Smooth muscle cell (in vitro differentiated cells): Measurements from ENCODE around the gene GMPR2. TPM values are rescaled to one million over a fixed set of nuclear protein-coding genes. Genes with fewer than 3 reads are reported as not detected.

ENCODE experiments used
- DNase-seq: peaks from one replicate; lab custom pipeline; 2025; ENCODE audit not compliant: unreplicated experiment; lab: John Stamatoyannopoulos, UW
- H2AFZ ChIP-seq: fragments of 200-600 bp; sonication (generic); 2 replicates; pipeline ENCODE4 v1.6.0; 2016; ENCODE audit warnings: antibody characterized with exemption, low read depth, mild to moderate bottlenecking
- H3F3A ChIP-seq: fragments of 200-600 bp; sonication (generic); 2 replicates; pipeline ENCODE4 v1.6.0; 2017; ENCODE audit warnings: antibody characterized with exemption, low read depth
- H3K27ac ChIP-seq: fragments of 200-600 bp; sonication (generic); 2 replicates; pipeline ENCODE4 v1.5.1; 2016; ENCODE audit warnings: low read depth, mild to moderate bottlenecking
- H3K27me3 ChIP-seq: fragments of 200-600 bp; sonication (generic); 2 replicates; pipeline ENCODE4 v1.6.1; 2016; ENCODE audit warnings: low read depth, mild to moderate bottlenecking
- H3K36me3 ChIP-seq: fragments of 200-600 bp; sonication (generic); 2 replicates; pipeline ENCODE4 v1.5.1; 2016; ENCODE audit warnings: low read depth
- H3K4me1 ChIP-seq: fragments of 200-600 bp; sonication (generic); 2 replicates; pipeline ENCODE4 v1.5.1; 2016; ENCODE audit warnings: low read depth
- H3K4me2 ChIP-seq: fragments of 200-600 bp; sonication (generic); 2 replicates; pipeline ENCODE4 v1.6.0; 2016; ENCODE audit warnings: mild to moderate bottlenecking
- H3K4me3 ChIP-seq: fragments of 200-600 bp; sonication (generic); 2 replicates; pipeline ENCODE4 v1.5.1; 2016; ENCODE audit warnings: mild to moderate bottlenecking
- H3K79me2 ChIP-seq: fragments of 200-600 bp; sonication (generic); 2 replicates; pipeline ENCODE4 v1.6.0; 2016; ENCODE audit warnings: low read depth, mild to moderate bottlenecking
- H3K9ac ChIP-seq: fragments of 200-600 bp; sonication (generic); 2 replicates; pipeline ENCODE4 v1.6.0; 2016; ENCODE audit warnings: low read depth
- H3K9me3 ChIP-seq: fragments of 200-600 bp; sonication (generic); replicated peaks from 2 replicates; pipeline ENCODE4 v1.5.1; 2016; ENCODE audit warnings: low read depth
- H4K20me1 ChIP-seq: fragments of 200-600 bp; sonication (generic); 2 replicates; pipeline ENCODE4 v1.6.0; 2016; ENCODE audit warnings: low read depth
- WGBS: methylation state at CpG from one replicate; pipeline ENCODE4 v1.1.7; 2016; ENCODE audit warnings: low lambda C conversion rate; 5-methylcytosine and 5-hydroxymethylcytosine counted together
- polyA plus RNA-seq: library from polyadenylated mRNA; unstranded; fragments of >200 nt; fragmentation: Nextera tagmentation; extraction: Ambion mirVana; gene quantifications from 2 replicates; pipeline ENCODE4 v1.2.1, GENCODE V29; 2016
- total RNA-seq: library from RNA; depleted of rRNA; stranded (reverse); fragments of >200 nt; gene quantifications from 2 replicates; pipeline ENCODE4 v1.2.3, GENCODE V29; 2014
- TF ChIP-seq, protein P1 (sequence below): fragments of 200-600 bp; sonication (generic); IDR thresholded peaks from 2 replicates; pipeline ENCODE4 v1.5.1; 2017; ENCODE audit warnings: borderline replicate concordance, mild to moderate bottlenecking, antibody characterized with exemption; ENCODE audit not compliant: insufficient read depth, poor library complexity, severe bottlenecking

Gene GMPR2
- total and polyA plus RNA-seq, 2 experiments from 2014 or later = 43.4 to 65.0 TPM

DNA sequence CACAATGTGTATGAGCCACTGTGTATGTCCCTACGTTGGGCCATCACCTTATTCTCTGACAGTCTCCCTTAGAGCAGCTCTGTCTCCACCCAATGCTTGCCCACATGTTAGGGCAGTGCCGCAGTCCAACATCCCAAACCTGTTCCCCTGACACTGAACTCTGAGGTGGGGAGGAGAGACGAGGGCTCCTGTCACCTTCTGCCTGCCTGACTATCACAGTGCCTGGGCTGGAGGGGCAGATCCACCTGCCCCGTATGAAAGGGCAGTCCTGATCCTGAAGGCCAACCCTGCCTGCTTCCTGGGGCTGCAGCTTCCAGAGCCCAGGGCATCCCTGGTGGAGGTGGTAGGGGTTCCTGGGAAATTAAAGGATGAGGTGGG lies 28.0 kb downstream of the GMPR2 start:
- Histone ChIP-seq H3K9me3 (no peaks in the 10 kb centered on the region), H4K20me1 (no peaks in the 10 kb centered on the region), H3K4me1 (no peaks in the 10 kb centered on the region), H3F3A (no peaks in the 10 kb centered on the region), H3K36me3 (no peaks in the 10 kb centered on the region), H2AFZ (no peak overlapping the region), H3K9ac (no peak overlapping the region), H3K79me2 (no peaks in the 10 kb centered on the region), H3K4me3 (no peak overlapping the region), H3K27ac (no peak overlapping the region), H3K4me2 (no peak overlapping the region), H3K27me3 (no peaks in the 10 kb centered on the region)
- DNase-seq = no peak
- TF ChIP-seq, protein P1, sequence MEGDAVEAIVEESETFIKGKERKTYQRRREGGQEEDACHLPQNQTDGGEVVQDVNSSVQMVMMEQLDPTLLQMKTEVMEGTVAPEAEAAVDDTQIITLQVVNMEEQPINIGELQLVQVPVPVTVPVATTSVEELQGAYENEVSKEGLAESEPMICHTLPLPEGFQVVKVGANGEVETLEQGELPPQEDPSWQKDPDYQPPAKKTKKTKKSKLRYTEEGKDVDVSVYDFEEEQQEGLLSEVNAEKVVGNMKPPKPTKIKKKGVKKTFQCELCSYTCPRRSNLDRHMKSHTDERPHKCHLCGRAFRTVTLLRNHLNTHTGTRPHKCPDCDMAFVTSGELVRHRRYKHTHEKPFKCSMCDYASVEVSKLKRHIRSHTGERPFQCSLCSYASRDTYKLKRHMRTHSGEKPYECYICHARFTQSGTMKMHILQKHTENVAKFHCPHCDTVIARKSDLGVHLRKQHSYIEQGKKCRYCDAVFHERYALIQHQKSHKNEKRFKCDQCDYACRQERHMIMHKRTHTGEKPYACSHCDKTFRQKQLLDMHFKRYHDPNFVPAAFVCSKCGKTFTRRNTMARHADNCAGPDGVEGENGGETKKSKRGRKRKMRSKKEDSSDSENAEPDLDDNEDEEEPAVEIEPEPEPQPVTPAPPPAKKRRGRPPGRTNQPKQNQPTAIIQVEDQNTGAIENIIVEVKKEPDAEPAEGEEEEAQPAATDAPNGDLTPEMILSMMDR = no peak
- 80% methylated on average over 4 of the region's 4 CpGs for WGBS

DNA sequence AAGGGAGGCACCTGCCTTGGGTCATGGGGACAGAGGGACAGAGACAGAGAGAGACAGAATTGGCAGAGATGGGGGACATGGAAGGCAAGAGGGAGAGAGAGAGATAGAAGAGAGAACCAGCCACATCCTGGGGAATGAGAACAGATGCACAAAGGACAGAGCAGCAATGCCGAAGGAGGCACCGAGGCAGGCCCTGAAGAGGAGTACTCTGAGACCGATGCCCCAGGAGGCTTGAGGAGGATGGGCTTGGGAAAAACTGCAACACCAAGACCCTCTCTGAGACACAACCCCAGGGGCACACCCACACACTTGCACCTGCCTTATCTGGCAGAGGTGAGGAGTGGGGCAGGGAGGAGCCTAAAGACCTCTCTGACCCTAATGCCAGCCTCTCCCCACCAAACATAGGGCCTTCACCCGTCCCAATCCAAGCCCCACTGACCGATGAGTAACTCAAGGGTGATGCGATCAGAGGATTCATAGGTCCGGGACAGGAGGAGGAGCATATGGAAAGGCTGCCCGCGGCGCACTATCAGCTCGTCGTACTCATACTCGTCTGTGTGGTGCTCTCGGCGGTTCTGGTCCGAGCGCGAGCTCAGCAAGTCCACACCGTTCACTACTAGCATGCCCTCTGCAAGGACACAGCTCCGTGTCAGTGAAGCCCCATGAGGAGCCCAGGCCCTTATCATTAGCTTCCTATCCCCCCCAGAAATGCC lies 28.7 kb downstream of the GMPR2 start:
- 94% methylated on average over 20 of the region's 20 CpGs for whole genome bisulfite sequencing
- H3F3A ChIP-seq = no peaks in the 10 kb centered on the region
- no peak overlapping the region for H3K4me3 ChIP-seq
- H3K27me3 ChIP-seq = no peaks in the 10 kb centered on the region
- H3K9ac ChIP-seq = no peak overlapping the region
- H3K4me2 ChIP-seq = no peak overlapping the region
- H3K36me3 ChIP-seq = no peaks in the 10 kb centered on the region
- DNase-seq = no peak
- H3K79me2 ChIP-seq = no peaks in the 10 kb centered on the region
- no peak overlapping the region for H2AFZ ChIP-seq
- H3K4me1 ChIP-seq = no peaks in the 10 kb centered on the region
- no peak overlapping the region for H3K27ac ChIP-seq
- no peaks in the 10 kb centered on the region for H3K9me3 ChIP-seq
- TF ChIP-seq, protein P1 = no peak
- H4K20me1 ChIP-seq = no peaks in the 10 kb centered on the region

DNA sequence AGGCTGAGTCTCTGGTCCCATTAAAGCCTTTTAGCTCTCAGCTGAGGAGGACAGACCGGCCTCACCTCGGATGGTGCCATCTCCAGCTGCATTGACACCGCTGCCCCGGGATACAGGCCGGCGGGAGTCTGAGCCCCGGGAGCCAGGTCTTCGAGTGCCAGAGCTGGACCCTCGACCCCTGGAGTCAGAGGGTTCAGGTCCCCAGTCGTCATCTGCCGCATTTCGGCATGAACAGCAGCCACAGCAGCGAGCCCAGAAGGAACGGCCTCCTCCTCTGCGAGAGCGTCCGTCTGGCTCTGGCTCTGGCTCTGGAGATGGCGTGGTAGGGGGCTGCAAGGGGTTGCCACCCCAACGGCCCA lies 29.2 kb downstream of the GMPR2 start:
- WGBS = 94% methylated on average over 19 of the region's 19 CpGs
- Histone ChIP-seq H3K4me2 (no peak overlapping the region), H2AFZ (no peak overlapping the region), H3K9ac (no peak overlapping the region), H3K79me2 (no peaks in the 10 kb centered on the region), H3K4me1 (no peaks in the 10 kb centered on the region), H3F3A (no peaks in the 10 kb centered on the region), H3K27ac (no peak overlapping the region), H3K4me3 (no peak overlapping the region), H3K27me3 (no peaks in the 10 kb centered on the region), H3K36me3 (no peaks in the 10 kb centered on the region), H3K9me3 (no peaks in the 10 kb centered on the region), H4K20me1 (no peaks in the 10 kb centered on the region)
- TF ChIP-seq, protein P1 = no peak
- DNase-seq = no peak
